Mesothelial cell of epicardium (in vitro differentiated cells): ENCODE measurements around the gene CTDSP2. TPM values are rescaled to one million over a fixed set of nuclear protein-coding genes. Genes with fewer than 3 reads are reported as not detected.

Source experiments
- DNase-seq, 2 experiments: peaks; one replicate each; pipeline ENCODE4 v3.0.0; 2021; ENCODE audit warnings: low spot score in 2 of 2; ENCODE audit not compliant: unreplicated experiment in 2 of 2
- H3K27ac Mint-ChIP-seq: 2 replicates; pipeline ENCODE4 v1.8.0; 2021; ENCODE audit warnings: mixed read lengths
- H3K27me3 Mint-ChIP-seq: 2 replicates; pipeline ENCODE4 v1.8.0; 2021; ENCODE audit warnings: low read depth, mixed read lengths
- H3K36me3 Mint-ChIP-seq: 2 replicates; pipeline ENCODE4 v1.8.0; 2021; ENCODE audit warnings: mixed read lengths
- H3K4me1 Mint-ChIP-seq: 2 replicates; pipeline ENCODE4 v1.8.0; 2021; ENCODE audit warnings: mixed read lengths
- H3K4me3 Mint-ChIP-seq: 2 replicates; pipeline ENCODE4 v1.8.0; 2021; ENCODE audit warnings: mild to moderate bottlenecking, moderate library complexity, mixed read lengths
- H3K9me3 Mint-ChIP-seq: 2 replicates; pipeline ENCODE4 v1.8.0; 2021; ENCODE audit warnings: mixed read lengths
- CTCF ChIP-seq: fragments of 200-600 bp; sonication (generic); IDR thresholded peaks from one replicate; pipeline ENCODE4 v1.5.0; 2021; ENCODE audit warnings: antibody characterized with exemption; ENCODE audit not compliant: unreplicated experiment
- total RNA-seq: library from RNA; stranded (reverse); gene quantifications from 3 replicates; pipeline ENCODE4 v1.2.1, GENCODE V29; 2021

Gene CTDSP2
- total RNA-seq, 1 donor from 2014 or later = 210 TPM

- Mint-ChIP-seq H3K36me3 (peaks cover 3% of the 10 kb centered on the region), H3K27ac (peak overlapping the region; percentile 59), H3K4me1 (peaks cover 57% of the 10 kb centered on the region), H3K4me3 (no peak overlapping the region), H3K9me3 (no peaks in the 10 kb centered on the region), H3K27me3 (no peaks in the 10 kb centered on the region)
- TF ChIP-seq CTCF = no peak
- no peak for DNase-seq
These were observed 13.6 kb downstream of the CTDSP2 start for GRCh38 chr12:57832966-57833365.

DNA sequence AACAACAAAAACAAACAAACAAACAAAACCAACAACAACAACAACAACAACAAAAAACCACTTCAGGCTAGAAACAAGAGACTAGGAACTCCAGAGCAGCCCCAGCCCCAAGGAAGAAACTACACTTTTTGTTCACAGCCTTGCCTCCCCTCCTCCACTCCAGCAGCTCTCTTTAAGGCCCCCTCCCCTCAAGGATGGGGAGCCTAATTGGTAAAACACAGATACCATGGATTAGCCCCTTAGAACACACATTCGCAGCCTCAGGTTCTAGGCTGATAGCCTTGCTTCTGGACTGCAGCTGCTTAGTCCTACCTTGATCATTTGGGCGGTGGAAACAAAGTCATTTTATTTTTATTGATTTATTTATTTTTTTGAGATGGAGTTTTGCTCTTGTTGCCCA is 16.1 kb downstream of the CTDSP2 start:
- H3K9me3 Mint-ChIP-seq = no peaks in the 10 kb centered on the region
- no peak for DNase-seq
- no peak overlapping the region for H3K4me3 Mint-ChIP-seq
- peaks cover 34% of the 10 kb centered on the region for H3K4me1 Mint-ChIP-seq
- H3K27me3 Mint-ChIP-seq = no peaks in the 10 kb centered on the region
- H3K27ac Mint-ChIP-seq = peak overlapping the region; percentile 56
- TF ChIP-seq CTCF = no peak
- H3K36me3 Mint-ChIP-seq = peaks cover 12% of the 10 kb centered on the region

DNA sequence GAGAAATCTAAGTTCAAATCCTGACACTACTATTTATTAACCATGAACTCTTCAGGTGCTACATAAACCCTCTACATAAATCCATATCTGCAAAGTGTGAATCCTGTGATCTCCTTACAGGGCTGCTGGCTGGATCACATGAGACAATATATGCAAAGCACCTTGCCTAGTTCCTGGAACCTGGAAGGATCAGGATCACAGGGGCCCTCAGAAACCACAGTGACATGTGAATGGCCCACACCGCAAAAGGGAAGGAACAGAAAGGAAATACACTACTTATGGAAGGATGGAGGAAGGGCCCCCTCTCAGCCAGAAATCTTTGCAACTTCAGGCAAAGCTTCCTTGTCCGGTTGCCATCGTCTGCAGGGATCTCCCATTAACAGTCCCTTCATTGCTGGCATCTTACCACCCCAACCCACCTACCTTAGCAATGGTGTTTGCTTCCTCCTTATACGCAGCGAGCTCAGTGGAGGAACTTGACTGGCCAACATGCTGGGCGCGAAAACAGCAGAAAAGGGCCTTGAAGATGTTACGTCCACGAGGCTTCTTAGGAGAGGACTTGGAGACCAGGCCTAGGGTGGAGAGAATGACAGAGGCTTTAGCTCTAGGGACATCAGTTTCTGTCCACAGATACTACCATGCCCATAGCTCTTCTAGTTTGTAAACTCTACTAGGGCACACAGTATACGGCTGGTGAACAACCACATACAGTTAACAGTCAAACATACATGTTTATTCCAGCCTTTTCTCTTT is 17.3 kb downstream of the CTDSP2 start:
- Mint-ChIP-seq H3K27me3 (no peaks in the 10 kb centered on the region), H3K27ac (peak overlapping the region; percentile 14), H3K36me3 (peaks cover 19% of the 10 kb centered on the region), H3K4me1 (peaks cover 28% of the 10 kb centered on the region), H3K4me3 (no peak overlapping the region), H3K9me3 (no peaks in the 10 kb centered on the region)
- TF ChIP-seq CTCF = no peak
- no peak for DNase-seq

DNA sequence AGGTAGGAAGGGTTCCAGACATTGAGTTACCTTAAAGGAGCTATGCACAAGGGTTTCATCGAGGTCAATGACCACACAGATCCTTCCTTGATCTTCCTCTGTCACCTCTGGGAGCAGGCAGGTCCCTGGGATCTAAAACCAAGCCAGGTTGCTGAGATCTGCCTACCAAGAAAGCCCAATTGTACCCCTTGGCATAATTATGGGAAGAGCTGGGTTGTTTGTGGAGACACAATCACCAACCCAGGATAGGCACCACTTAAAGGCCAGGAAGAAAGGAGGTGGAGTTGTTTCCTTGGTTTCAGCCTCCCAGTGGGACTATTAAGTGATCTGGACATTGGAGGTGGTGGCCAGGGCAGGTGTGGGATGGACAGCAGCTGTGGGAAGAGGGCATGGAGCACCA is 19.6 kb downstream of the CTDSP2 start:
- Mint-ChIP-seq H3K27ac (no peak overlapping the region), H3K4me1 (peaks cover 13% of the 10 kb centered on the region), H3K27me3 (no peaks in the 10 kb centered on the region), H3K36me3 (peaks cover 31% of the 10 kb centered on the region), H3K4me3 (no peak overlapping the region), H3K9me3 (no peaks in the 10 kb centered on the region)
- TF ChIP-seq CTCF = no peak
- no peak for DNase-seq

GRCh38 chr12:57826400-57826799 is 20.1 kb downstream of the CTDSP2 start:
- Mint-ChIP-seq H3K27ac (no peak overlapping the region), H3K27me3 (no peaks in the 10 kb centered on the region), H3K4me3 (no peak overlapping the region), H3K9me3 (no peaks in the 10 kb centered on the region), H3K4me1 (peaks cover 9% of the 10 kb centered on the region), H3K36me3 (peaks cover 34% of the 10 kb centered on the region)
- TF ChIP-seq CTCF = no peak
- no peak for DNase-seq
